ENCODE measurements around the gene VPS35L. TPM values are rescaled to one million over a fixed set of nuclear protein-coding genes. Genes with fewer than 3 reads are reported as not detected.
A peak's percentile ranks its signal among the peaks of the same experiment; 100 is the strongest.

VPS35L gene
- total and polyA plus RNA-seq, 2 of the 13 experiments (the other 11 are each of a cell fraction or from before 2014, with no cell fraction given) = 1.4 to 1.6 TPM

GRCh38 chr16:19521471-19522396, 33.8 kb upstream of the VPS35L start, which contains the start of gene GDE1 (continued):
- TF ChIP-seq RFXAP (CRISPR knock-in tag; IDR thresholded peaks at IDR 0.05; ENCODE audit: borderline replicate concordance) (peak; percentile 85), ZBTB38 (CRISPR knock-in tag; IDR thresholded peaks at IDR 0.05) (peak; percentile 85), NCOA2 (CRISPR knock-in tag; IDR thresholded peaks at IDR 0.05) (peak; percentile 41; the same call in 1 of the 2 replicates), SMAD1 (CRISPR knock-in tag; IDR thresholded peaks at IDR 0.05; ENCODE audit: borderline replicate concordance, low read depth) (peak; percentile 74; the same call in 1 of the 2 replicates), ATF7 (IDR thresholded peaks at IDR 0.05) (no peak), ATF7 (CRISPR knock-in tag; IDR thresholded peaks at IDR 0.05) (no peak; the same call in 1 of the 2 replicates), ATAD3A (CRISPR knock-in tag; IDR thresholded peaks at IDR 0.05) (0 out of 2 replicates have a peak, but pooled peaks have one; percentile 57), PHF21A (CRISPR knock-in tag; IDR thresholded peaks at IDR 0.05) (peak; percentile 16; the same call in 1 of the 2 replicates), ARID3A (IDR thresholded peaks at IDR 0.05; ENCODE audit: low read depth, low read length) (no peak; the same call in 1 of the 2 replicates), SIN3A (IDR thresholded peaks at IDR 0.05; ENCODE audit: borderline replicate concordance, low read depth, low read length) (peak; percentile 97; the same call in 1 of the 2 replicates), MAFF (IDR thresholded peaks at IDR 0.05; ENCODE audit: low read depth, low read length) (no peak), PTBP1 (IDR thresholded peaks at IDR 0.05; ENCODE audit: low read depth, low read length, poor library complexity, severe bottlenecking) (no peak), EHMT2 (IDR thresholded peaks at IDR 0.05; ENCODE audit: borderline replicate concordance, low read depth, low read length) (no peak), ZMYM4 (CRISPR knock-in tag; IDR thresholded peaks at IDR 0.05) (peak; percentile 89), SUZ12 (IDR thresholded peaks at IDR 0.05; ENCODE audit: low read depth, low read length) (no peak), FOXP1 (IDR thresholded peaks at IDR 0.05) (no peak), FOXP1 (CRISPR knock-in tag; IDR thresholded peaks at IDR 0.05) (no peak), RXRA (CRISPR knock-in tag; IDR thresholded peaks at IDR 0.05) (peak; percentile 68; the same call in 1 of the 2 replicates), MTA1 (CRISPR knock-in tag; IDR thresholded peaks at IDR 0.05; ENCODE audit: borderline replicate concordance) (peak; percentile 96; the same call in 1 of the 2 replicates), ZBTB7A (CRISPR knock-in tag; IDR thresholded peaks at IDR 0.05) (peak; percentile 89)
- TF ChIP-seq, protein P1, sequence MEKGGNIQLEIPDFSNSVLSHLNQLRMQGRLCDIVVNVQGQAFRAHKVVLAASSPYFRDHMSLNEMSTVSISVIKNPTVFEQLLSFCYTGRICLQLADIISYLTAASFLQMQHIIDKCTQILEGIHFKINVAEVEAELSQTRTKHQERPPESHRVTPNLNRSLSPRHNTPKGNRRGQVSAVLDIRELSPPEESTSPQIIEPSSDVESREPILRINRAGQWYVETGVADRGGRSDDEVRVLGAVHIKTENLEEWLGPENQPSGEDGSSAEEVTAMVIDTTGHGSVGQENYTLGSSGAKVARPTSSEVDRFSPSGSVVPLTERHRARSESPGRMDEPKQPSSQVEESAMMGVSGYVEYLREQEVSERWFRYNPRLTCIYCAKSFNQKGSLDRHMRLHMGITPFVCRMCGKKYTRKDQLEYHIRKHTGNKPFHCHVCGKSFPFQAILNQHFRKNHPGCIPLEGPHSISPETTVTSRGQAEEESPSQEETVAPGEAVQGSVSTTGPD (CRISPR knock-in tag; IDR thresholded peaks at IDR 0.05) = no peak
- TF ChIP-seq, protein P2, sequence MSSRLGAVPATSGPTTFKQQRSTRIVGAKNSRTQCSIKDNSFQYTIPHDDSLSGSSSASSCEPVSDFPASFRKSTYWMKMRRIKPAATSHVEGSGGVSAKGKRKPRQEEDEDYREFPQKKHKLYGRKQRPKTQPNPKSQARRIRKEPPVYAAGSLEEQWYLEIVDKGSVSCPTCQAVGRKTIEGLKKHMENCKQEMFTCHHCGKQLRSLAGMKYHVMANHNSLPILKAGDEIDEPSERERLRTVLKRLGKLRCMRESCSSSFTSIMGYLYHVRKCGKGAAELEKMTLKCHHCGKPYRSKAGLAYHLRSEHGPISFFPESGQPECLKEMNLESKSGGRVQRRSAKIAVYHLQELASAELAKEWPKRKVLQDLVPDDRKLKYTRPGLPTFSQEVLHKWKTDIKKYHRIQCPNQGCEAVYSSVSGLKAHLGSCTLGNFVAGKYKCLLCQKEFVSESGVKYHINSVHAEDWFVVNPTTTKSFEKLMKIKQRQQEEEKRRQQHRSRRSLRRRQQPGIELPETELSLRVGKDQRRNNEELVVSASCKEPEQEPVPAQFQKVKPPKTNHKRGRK (CRISPR knock-in tag; IDR thresholded peaks at IDR 0.05) = no peak

All from HepG2 (cell line).